RWPE1 (cell line): Measurements from ENCODE around the gene MOB1A.

Experiments used
- CTCF ChIA-PET: fragments of 350-600 bp; sonication (Branson Sonifier 250); formaldehyde crosslinking; extraction: SDS; loops from one replicate; lab custom pipeline; 2021; lab: Yijun Ruan, JAX
- POLR2A ChIA-PET: fragments of 400-600 bp; formaldehyde crosslinking; extraction: SDS; loops from one replicate; lab custom pipeline; 2020; ENCODE audit warnings: antibody characterized with exemption; ENCODE audit not compliant: low non-redundant PET; lab: Yijun Ruan, JAX
- DNase-seq: peaks from one replicate; pipeline ENCODE4 v3.0.0; 2012; ENCODE audit warnings: low spot score
- H3K27ac ChIP-seq: fragments of 450-650 bp; 2 replicates; pipeline ENCODE4 v1.5.1; 2017
- CTCF ChIP-seq: fragments of 450-650 bp; conservative IDR thresholded peaks from 2 replicates; pipeline ENCODE4 v1.5.1; 2017; ENCODE audit warnings: low read depth, mild to moderate bottlenecking

The MOB1A gene

GRCh38 chr2:74201196-74201595 lies 22.5 kb upstream of the MOB1A start:
- POLR2A ChIA-PET, result interaction anchor here (1.5 kb wide), 1 partner anchor 22 kb away, joined by 3 read pairs; the partner anchor contains the start of gene MOB1A
- H3K27ac ChIP-seq, result peak overlapping the region; percentile 66
- TF ChIP-seq CTCF, result no peak
- no peak for DNase-seq
- CTCF ChIA-PET, result no interaction called here

- ChIA-PET CTCF (interaction anchor here (0.6 to 1.2 kb wide), 3 partner anchors 22 to 346 kb away, joined by 3 to 7 read pairs (median 5); partner anchors contain the start of gene MOB1A), POLR2A (interaction anchor here (0.6 to 2.1 kb wide), 4 partner anchors 12 to 48 kb away, joined by 3 to 10 read pairs (median 4); partner anchors contain the start of gene MOB1A)
- no peak for DNase-seq
- H3K27ac ChIP-seq, result peak overlapping the region; percentile 98
- no peak for TF ChIP-seq CTCF
Observed at GRCh38 chr2:74199871-74200305, 21.2 kb upstream of the MOB1A start.

- peak overlapping the region; percentile 98 for H3K27ac ChIP-seq
- no peak for DNase-seq
- TF ChIP-seq CTCF, result 0 out of 2 replicates have a peak, but pooled peaks have one; percentile 46
- POLR2A ChIA-PET, result interaction anchor here (0.6 to 2.1 kb wide), 3 partner anchors 11 to 48 kb away, joined by 4 to 10 read pairs (median 5); no protein-coding TSS in a partner anchor
- CTCF ChIA-PET, result interaction anchor here (0.6 to 1.5 kb wide), 6 partner anchors 11 to 345 kb away, joined by 3 to 7 read pairs (median 4); partner anchors contain the start of gene MOB1A
Observed at GRCh38 chr2:74199275-74199701, 20.6 kb upstream of the MOB1A start.

- DNase-seq, result peak; percentile 98
- peak within 1 kb of the TSS; percentile 98 for H3K27ac ChIP-seq
- CTCF ChIA-PET, result interaction anchor here (0.6 to 1.5 kb wide), 7 partner anchors 9 to 45 kb away, joined by 3 to 5 read pairs (median 4); partner anchors contain the start of gene MOB1A
- POLR2A ChIA-PET, result interaction anchor here (0.6 to 2.1 kb wide), 2 partner anchors 10 to 341 kb away, joined by 3 to 10 read pairs; no protein-coding TSS in a partner anchor
- TF ChIP-seq CTCF, result peak; percentile 83
Observed at GRCh38 chr2:74198461-74199274, 20.0 kb upstream of the MOB1A start, which contains the start of gene MTHFD2. Gene MTHFD2 (plus strand): TSS chr2:74198615. CDS start chr2:74198642, 27 bp downstream.

- H3K27ac ChIP-seq, result peak overlapping the region; percentile 98
- CTCF ChIA-PET, result interaction anchor here (0.6 to 1.5 kb wide), 4 partner anchors 9 to 27 kb away, joined by 3 to 5 read pairs (median 4); no protein-coding TSS in a partner anchor
- DNase-seq, result no peak
- POLR2A ChIA-PET, result interaction anchor here (0.6 to 2.1 kb wide), 2 partner anchors 10 to 340 kb away, joined by 3 to 10 read pairs; no protein-coding TSS in a partner anchor
- no peak for TF ChIP-seq CTCF
Observed at GRCh38 chr2:74198023-74198460, 19.4 kb upstream of the MOB1A start.

GRCh38 chr2:74197049-74197448 lies 18.4 kb upstream of the MOB1A start:
- ChIA-PET CTCF (no interaction called here), POLR2A (interaction anchor here (0.7 kb wide), 1 partner anchor 8 kb away, joined by 3 read pairs; no protein-coding TSS in a partner anchor)
- H3K27ac ChIP-seq, result no peak overlapping the region
- no peak for DNase-seq
- no peak for TF ChIP-seq CTCF
